HEK293 (cell line): Measurements from ENCODE around the gene ARMH3.

Source experiments
- CTCF ChIA-PET: fragments of 350-600 bp; formaldehyde crosslinking; extraction: SDS; loops from one replicate; lab custom pipeline; 2021; ENCODE audit warnings: antibody characterized with exemption; lab: Yijun Ruan, JAX
- POLR2A ChIA-PET: fragments of 300-600 bp; formaldehyde crosslinking; extraction: SDS; loops from one replicate; lab custom pipeline; 2020; ENCODE audit warnings: antibody characterized with exemption, inconsistent platforms; lab: Yijun Ruan, JAX
- H3K27ac ChIP-seq: fragments of 200-500 bp; sonication (Bioruptor generic); 2 replicates; pipeline ENCODE4 v1.5.1; 2014; ENCODE audit warnings: low read depth, low read length, control low read depth, inconsistent platforms; ENCODE audit errors: extremely low read depth
- H3K36me3 ChIP-seq, 2 experiments: fragments of 200-500 bp in 1 of 2; sonication (Bioruptor generic) in 1 of 2; 1 replicate in 1 of 2; 2 replicates in 1 of 2; pipeline ENCODE4 v1.5.1; 2014 to 2017; ENCODE audit warnings: inconsistent platforms in 2 of 2, low read length in 2 of 2; ENCODE audit not compliant: control insufficient read depth in 2 of 2, insufficient read depth in 1 of 2
- H3K4me1 ChIP-seq: fragments of 200-500 bp; sonication (Bioruptor generic); 2 replicates; pipeline ENCODE4 v1.5.1; 2014; ENCODE audit warnings: mild to moderate bottlenecking, low read length, inconsistent platforms; ENCODE audit not compliant: control insufficient read depth, insufficient read depth
- H3K4me3 ChIP-seq: 2 replicates; pipeline ENCODE4 v1.5.1; 2011; ENCODE audit warnings: low read depth, mild to moderate bottlenecking, control low read depth, low read length, moderate library complexity
- H3K9me3 ChIP-seq: fragments of 200-500 bp; sonication (Bioruptor generic); 2 replicates; pipeline ENCODE4 v1.5.1; 2014; ENCODE audit warnings: low read depth, low read length, inconsistent platforms; ENCODE audit not compliant: control insufficient read depth, insufficient read depth
- EGR2 ChIP-seq: fragments of 450-650 bp; formaldehyde crosslinking; IDR thresholded peaks from 2 replicates; pipeline ENCODE4 v1.5.1; 2016; ENCODE audit warnings: low read depth, missing biosample characterization, missing genetic modification characterization
- GLIS2 ChIP-seq: fragments of 450-650 bp; formaldehyde crosslinking; IDR thresholded peaks from 2 replicates; pipeline ENCODE4 v1.5.1; 2016; ENCODE audit warnings: missing biosample characterization, missing genetic modification characterization
- SCRT1 ChIP-seq: fragments of 450-650 bp; formaldehyde crosslinking; IDR thresholded peaks from 2 replicates; pipeline ENCODE4 v1.5.1; 2016; ENCODE audit warnings: missing biosample characterization, missing genetic modification characterization, borderline replicate concordance
- SP2 ChIP-seq: fragments of 450-650 bp; formaldehyde crosslinking; IDR thresholded peaks from 2 replicates; pipeline ENCODE4 v1.5.1; 2016; ENCODE audit warnings: missing biosample characterization, missing genetic modification characterization
- SP3 ChIP-seq: fragments of 450-650 bp; formaldehyde crosslinking; IDR thresholded peaks from 2 replicates; pipeline ENCODE4 v1.5.1; 2016; ENCODE audit warnings: missing biosample characterization, missing genetic modification characterization
- ZBTB8A ChIP-seq: fragments of 450-650 bp; formaldehyde crosslinking; IDR thresholded peaks from 2 replicates; pipeline ENCODE4 v1.5.1; 2016; ENCODE audit warnings: missing biosample characterization, missing genetic modification characterization
- ZFP41 ChIP-seq: fragments of 450-650 bp; formaldehyde crosslinking; IDR thresholded peaks from 2 replicates; pipeline ENCODE4 v1.5.1; 2016; ENCODE audit warnings: missing biosample characterization, missing genetic modification characterization, borderline replicate concordance
- ZFP69B ChIP-seq: fragments of 450-650 bp; formaldehyde crosslinking; IDR thresholded peaks from 2 replicates; pipeline ENCODE4 v1.5.1; 2016; ENCODE audit warnings: missing biosample characterization, missing genetic modification characterization
- ZNF121 ChIP-seq: fragments of 450-650 bp; formaldehyde crosslinking; IDR thresholded peaks from 2 replicates; pipeline ENCODE4 v1.5.1; 2016; ENCODE audit warnings: missing biosample characterization, missing genetic modification characterization
- ZNF132 ChIP-seq: fragments of 450-650 bp; formaldehyde crosslinking; IDR thresholded peaks from 2 replicates; pipeline ENCODE4 v1.5.1; 2017; ENCODE audit warnings: missing biosample characterization, missing genetic modification characterization, borderline replicate concordance
- ZNF140 ChIP-seq: fragments of 450-650 bp; formaldehyde crosslinking; IDR thresholded peaks from 2 replicates; pipeline ENCODE4 v1.5.1; 2016; ENCODE audit warnings: missing biosample characterization, missing genetic modification characterization
- ZNF146 ChIP-seq: fragments of 450-650 bp; formaldehyde crosslinking; IDR thresholded peaks from 2 replicates; pipeline ENCODE4 v1.5.1; 2016; ENCODE audit warnings: missing biosample characterization, missing genetic modification characterization
- ZNF16 ChIP-seq: fragments of 450-650 bp; formaldehyde crosslinking; IDR thresholded peaks from 2 replicates; pipeline ENCODE4 v1.5.1; 2016; ENCODE audit warnings: low read depth, missing biosample characterization, missing genetic modification characterization
- ZNF266 ChIP-seq: fragments of 450-650 bp; formaldehyde crosslinking; IDR thresholded peaks from 2 replicates; pipeline ENCODE4 v1.5.1; 2016; ENCODE audit warnings: missing biosample characterization, missing genetic modification characterization, low read depth
- ZNF292 ChIP-seq: fragments of 450-650 bp; formaldehyde crosslinking; IDR thresholded peaks from 2 replicates; pipeline ENCODE4 v1.5.1; 2016; ENCODE audit warnings: low read depth, missing biosample characterization, missing genetic modification characterization, borderline replicate concordance
- ZNF510 ChIP-seq: fragments of 450-650 bp; formaldehyde crosslinking; IDR thresholded peaks from 2 replicates; pipeline ENCODE4 v1.5.1; 2018; ENCODE audit warnings: mild to moderate bottlenecking, missing genetic modification characterization, missing biosample characterization; ENCODE audit not compliant: insufficient replicate concordance
- ZNF544 ChIP-seq: fragments of 450-650 bp; formaldehyde crosslinking; IDR thresholded peaks from 2 replicates; pipeline ENCODE4 v1.5.0; 2017; ENCODE audit warnings: missing biosample characterization, missing genetic modification characterization
- ZNF549 ChIP-seq: fragments of 450-650 bp; IDR thresholded peaks from 2 replicates; pipeline ENCODE4 v1.5.1; 2018; ENCODE audit warnings: missing biosample characterization, missing genetic modification characterization, mild to moderate bottlenecking, inconsistent platforms, moderate library complexity
- ZNF560 ChIP-seq: fragments of 450-650 bp; formaldehyde crosslinking; IDR thresholded peaks from 2 replicates; pipeline ENCODE4 v1.5.1; 2017; ENCODE audit warnings: missing biosample characterization, missing genetic modification characterization, borderline replicate concordance
- ZNF623 ChIP-seq: fragments of 450-650 bp; formaldehyde crosslinking; IDR thresholded peaks from 2 replicates; pipeline ENCODE4 v1.5.1; 2016; ENCODE audit warnings: missing biosample characterization, missing genetic modification characterization
- ZNF629 ChIP-seq: fragments of 450-650 bp; formaldehyde crosslinking; IDR thresholded peaks from 2 replicates; pipeline ENCODE4 v1.5.1; 2017; ENCODE audit warnings: missing biosample characterization, missing genetic modification characterization
- ZNF658 ChIP-seq: fragments of 450-650 bp; formaldehyde crosslinking; IDR thresholded peaks from 2 replicates; pipeline ENCODE4; 2016; ENCODE audit warnings: missing biosample characterization, missing genetic modification characterization
- ZNF670 ChIP-seq: fragments of 450-650 bp; formaldehyde crosslinking; IDR thresholded peaks from 2 replicates; pipeline ENCODE4 v1.5.1; 2016; ENCODE audit warnings: missing biosample characterization, missing genetic modification characterization, low read depth
- ZNF677 ChIP-seq: fragments of 450-650 bp; IDR thresholded peaks from 2 replicates; pipeline ENCODE4 v1.5.0; 2018; ENCODE audit warnings: missing biosample characterization, mild to moderate bottlenecking, missing genetic modification characterization, moderate library complexity
- TF ChIP-seq, protein P1 (sequence below): fragments of 450-650 bp; IDR thresholded peaks from 2 replicates; pipeline ENCODE4 v1.5.1; 2018; ENCODE audit warnings: missing biosample characterization, missing genetic modification characterization
- TF ChIP-seq, protein P2 (sequence below): fragments of 450-650 bp; formaldehyde crosslinking; IDR thresholded peaks from 2 replicates; pipeline ENCODE4 v1.5.1; 2016; ENCODE audit warnings: missing biosample characterization, missing genetic modification characterization
- TF ChIP-seq, protein P3 (sequence below): fragments of 450-650 bp; formaldehyde crosslinking; IDR thresholded peaks from 2 replicates; pipeline ENCODE4 v1.5.1; 2017; ENCODE audit warnings: missing biosample characterization, missing genetic modification characterization
- TF ChIP-seq, protein P4 (sequence below): fragments of 450-650 bp; formaldehyde crosslinking; IDR thresholded peaks from 2 replicates; pipeline ENCODE4 v1.5.1; 2016; ENCODE audit warnings: missing biosample characterization, missing genetic modification characterization

The ARMH3 gene

DNA sequence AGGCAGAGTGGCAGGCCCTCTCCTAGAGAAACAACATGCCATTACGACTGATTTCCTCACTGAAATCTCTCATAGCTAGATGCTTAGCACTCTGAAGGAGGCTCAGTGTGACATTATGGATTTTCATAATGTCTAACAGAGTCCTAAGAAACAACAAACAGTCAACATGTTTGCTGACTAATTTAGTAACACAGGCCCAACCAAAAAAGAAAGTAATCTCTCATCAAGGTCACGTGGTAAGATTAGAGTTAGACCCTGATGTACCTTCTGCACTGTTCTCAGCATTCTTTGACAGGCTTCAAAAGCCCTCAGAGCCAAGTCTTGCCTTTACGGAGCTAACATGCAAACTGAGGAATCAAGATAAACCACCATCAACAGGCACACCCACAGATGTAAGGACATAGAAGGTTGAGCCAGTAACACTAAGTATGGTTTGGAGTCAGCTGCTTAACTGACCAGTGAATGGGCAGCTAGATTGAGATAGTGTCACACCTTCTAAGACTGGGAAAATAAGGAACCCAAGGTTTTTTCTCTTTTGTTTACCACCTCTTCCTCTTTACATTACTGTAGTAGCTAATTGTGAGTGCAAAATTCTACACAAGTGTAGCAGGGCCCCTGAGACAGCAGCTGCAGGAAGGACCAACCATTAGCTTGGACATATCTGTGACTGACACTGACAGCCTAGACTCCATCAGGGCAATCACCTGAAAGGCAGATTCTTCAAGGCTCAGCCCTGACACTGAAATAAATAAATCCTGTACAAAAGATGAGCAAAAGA is 197.1 kb downstream of the ARMH3 start:
- CTCF ChIA-PET: interaction anchor here (0.6 to 2.4 kb wide), 5 partner anchors 18 to 165 kb away, joined by 3 to 14 read pairs (median 4); no protein-coding TSS in a partner anchor
- H3K9me3 ChIP-seq: peaks cover 2% of the 10 kb centered on the region; the same call in 1 of the 2 replicates
- no peaks in the 10 kb centered on the region; a peak in 1 of 3 replicates for H3K36me3 ChIP-seq
- TF ChIP-seq ZNF16 (tag by site-specific recombination) (no peak), ZNF121 (tag by site-specific recombination) (no peak), ZNF549 (tag by site-specific recombination) (no peak), ZNF629 (tag by site-specific recombination) (no peak), ZNF677 (no peak), ZFP69B (tag by site-specific recombination) (no peak), ZFP41 (tag by site-specific recombination) (no peak), SP3 (tag by site-specific recombination) (no peak), SCRT1 (tag by site-specific recombination) (no peak), ZNF146 (tag by site-specific recombination) (no peak), ZNF292 (tag by site-specific recombination) (no peak), ZNF623 (tag by site-specific recombination) (no peak), ZNF510 (no peak), ZNF544 (tag by site-specific recombination) (no peak)
- TF ChIP-seq, protein P1, sequence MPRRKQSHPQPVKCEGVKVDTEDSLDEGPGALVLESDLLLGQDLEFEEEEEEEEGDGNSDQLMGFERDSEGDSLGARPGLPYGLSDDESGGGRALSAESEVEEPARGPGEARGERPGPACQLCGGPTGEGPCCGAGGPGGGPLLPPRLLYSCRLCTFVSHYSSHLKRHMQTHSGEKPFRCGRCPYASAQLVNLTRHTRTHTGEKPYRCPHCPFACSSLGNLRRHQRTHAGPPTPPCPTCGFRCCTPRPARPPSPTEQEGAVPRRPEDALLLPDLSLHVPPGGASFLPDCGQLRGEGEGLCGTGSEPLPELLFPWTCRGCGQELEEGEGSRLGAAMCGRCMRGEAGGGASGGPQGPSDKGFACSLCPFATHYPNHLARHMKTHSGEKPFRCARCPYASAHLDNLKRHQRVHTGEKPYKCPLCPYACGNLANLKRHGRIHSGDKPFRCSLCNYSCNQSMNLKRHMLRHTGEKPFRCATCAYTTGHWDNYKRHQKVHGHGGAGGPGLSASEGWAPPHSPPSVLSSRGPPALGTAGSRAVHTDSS (tag by site-specific recombination): no peak
- TF ChIP-seq, protein P2, sequence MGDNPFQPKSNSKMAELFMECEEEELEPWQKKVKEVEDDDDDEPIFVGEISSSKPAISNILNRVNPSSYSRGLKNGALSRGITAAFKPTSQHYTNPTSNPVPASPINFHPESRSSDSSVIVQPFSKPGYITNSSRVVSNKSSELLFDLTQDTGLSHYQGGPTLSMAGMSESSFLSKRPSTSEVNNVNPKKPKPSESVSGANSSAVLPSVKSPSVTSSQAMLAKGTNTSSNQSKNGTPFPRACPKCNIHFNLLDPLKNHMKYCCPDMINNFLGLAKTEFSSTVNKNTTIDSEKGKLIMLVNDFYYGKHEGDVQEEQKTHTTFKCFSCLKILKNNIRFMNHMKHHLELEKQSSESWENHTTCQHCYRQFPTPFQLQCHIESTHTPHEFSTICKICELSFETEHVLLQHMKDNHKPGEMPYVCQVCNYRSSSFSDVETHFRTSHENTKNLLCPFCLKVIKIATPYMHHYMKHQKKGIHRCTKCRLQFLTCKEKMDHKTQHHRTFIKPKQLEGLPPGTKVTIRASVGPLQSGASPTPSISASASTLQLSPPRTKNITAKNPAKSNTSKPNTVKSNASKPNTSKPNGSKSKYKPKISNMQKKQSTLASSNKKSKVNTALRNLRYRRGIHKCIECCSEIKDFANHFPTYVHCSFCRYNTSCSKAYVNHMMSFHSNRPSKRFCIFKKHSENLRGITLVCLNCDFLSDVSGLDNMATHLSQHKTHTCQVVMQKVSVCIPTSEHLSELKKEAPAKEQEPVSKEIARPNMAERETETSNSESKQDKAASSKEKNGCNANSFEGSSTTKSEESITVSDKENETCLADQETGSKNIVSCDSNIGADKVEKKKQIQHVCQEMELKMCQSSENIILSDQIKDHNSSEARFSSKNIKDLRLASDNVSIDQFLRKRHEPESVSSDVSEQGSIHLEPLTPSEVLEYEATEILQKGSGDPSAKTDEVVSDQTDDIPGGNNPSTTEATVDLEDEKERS (tag by site-specific recombination): no peak
- TF ChIP-seq, protein P3, sequence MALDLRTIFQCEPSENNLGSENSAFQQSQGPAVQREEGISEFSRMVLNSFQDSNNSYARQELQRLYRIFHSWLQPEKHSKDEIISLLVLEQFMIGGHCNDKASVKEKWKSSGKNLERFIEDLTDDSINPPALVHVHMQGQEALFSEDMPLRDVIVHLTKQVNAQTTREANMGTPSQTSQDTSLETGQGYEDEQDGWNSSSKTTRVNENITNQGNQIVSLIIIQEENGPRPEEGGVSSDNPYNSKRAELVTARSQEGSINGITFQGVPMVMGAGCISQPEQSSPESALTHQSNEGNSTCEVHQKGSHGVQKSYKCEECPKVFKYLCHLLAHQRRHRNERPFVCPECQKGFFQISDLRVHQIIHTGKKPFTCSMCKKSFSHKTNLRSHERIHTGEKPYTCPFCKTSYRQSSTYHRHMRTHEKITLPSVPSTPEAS (tag by site-specific recombination): no peak
- no peak overlapping the region for H3K4me3 ChIP-seq
- H3K27ac ChIP-seq: no peak overlapping the region
- POLR2A ChIA-PET: interaction anchor here (0.6 kb wide), 1 partner anchor 32 kb away, joined by 3 read pairs; no protein-coding TSS in a partner anchor
- H3K4me1 ChIP-seq: no peaks in the 10 kb centered on the region

DNA sequence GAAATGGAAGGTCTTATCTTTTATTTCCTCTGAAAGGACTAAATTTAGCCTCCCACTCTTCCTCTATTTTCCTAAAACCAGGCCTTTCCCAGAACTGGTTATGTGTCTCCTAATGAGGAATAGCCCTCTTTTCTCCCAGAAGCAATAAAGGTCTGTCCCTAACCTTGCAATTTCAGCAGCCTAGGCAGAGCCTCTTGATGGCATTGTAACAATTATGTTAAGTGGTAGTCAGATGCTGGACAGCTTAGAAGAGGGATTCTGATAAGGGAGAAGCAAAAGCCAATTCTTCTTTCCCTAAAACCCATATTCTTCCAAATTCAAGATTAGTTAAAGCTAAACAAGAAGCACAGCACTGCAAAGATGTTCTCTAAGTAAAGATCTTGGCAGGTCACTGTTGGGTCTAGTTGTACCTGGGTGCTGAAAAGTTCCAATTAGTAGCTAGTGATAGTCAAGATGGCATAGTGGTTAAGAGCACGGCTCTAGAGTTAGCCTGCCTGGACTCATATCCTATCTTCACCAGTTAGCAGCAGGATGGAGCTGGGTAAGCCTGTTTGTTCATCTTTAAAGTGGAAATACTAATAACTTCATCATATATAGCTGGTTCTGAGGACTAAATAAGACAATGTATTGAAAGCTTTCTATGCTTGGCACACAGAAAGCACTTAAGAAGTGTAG is 198.0 kb downstream of the ARMH3 start:
- ChIA-PET CTCF (interaction anchor here (0.6 to 2.4 kb wide), 4 partner anchors 17 to 890 kb away, joined by 3 to 14 read pairs (median 5); no protein-coding TSS in a partner anchor), POLR2A (no interaction called here)
- Histone ChIP-seq H3K9me3 (peaks cover 2% of the 10 kb centered on the region; the same call in 1 of the 2 replicates), H3K4me3 (no peak overlapping the region), H3K36me3 (no peaks in the 10 kb centered on the region; a peak in 1 of 3 replicates), H3K4me1 (no peaks in the 10 kb centered on the region), H3K27ac (no peak overlapping the region)
- TF ChIP-seq GLIS2 (tag by site-specific recombination) (no peak), ZNF658 (tag by site-specific recombination) (no peak), ZNF140 (no peak), ZNF670 (no peak), ZNF266 (no peak), SP2 (no peak), ZNF16 (tag by site-specific recombination) (no peak), ZNF132 (tag by site-specific recombination) (no peak), ZNF560 (tag by site-specific recombination) (no peak), EGR2 (tag by site-specific recombination) (no peak), ZBTB8A (tag by site-specific recombination) (no peak)
- TF ChIP-seq, protein P4, sequence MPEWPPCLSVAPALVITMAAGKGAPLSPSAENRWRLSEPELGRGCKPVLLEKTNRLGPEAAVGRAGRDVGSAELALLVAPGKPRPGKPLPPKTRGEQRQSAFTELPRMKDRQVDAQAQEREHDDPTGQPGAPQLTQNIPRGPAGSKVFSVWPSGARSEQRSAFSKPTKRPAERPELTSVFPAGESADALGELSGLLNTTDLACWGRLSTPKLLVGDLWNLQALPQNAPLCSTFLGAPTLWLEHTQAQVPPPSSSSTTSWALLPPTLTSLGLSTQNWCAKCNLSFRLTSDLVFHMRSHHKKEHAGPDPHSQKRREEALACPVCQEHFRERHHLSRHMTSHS (tag by site-specific recombination): no peak
